ENCODE results near the gene NCK1.

GRCh38 chr3:136957751-136958288, 95.8 kb downstream of the NCK1 start, which contains the start of gene IL20RB:
- TF ChIP-seq CTCF (IDR thresholded peaks at IDR 0.05; ENCODE audit: insufficient read depth, low read depth, low read length) (no peak), EZH2 (IDR thresholded peaks at IDR 0.05; ENCODE audit: insufficient read depth, low read length) (no peak)
